SU-DHL-6 (cell line): ENCODE data around the gene RASGRF1.

Source experiments
- CTCF ChIP-seq: fragments of 200-600 bp; sonication (generic); IDR thresholded peaks from one replicate; pipeline ENCODE4 v1.5.1; 2017; ENCODE audit warnings: antibody characterized with exemption, mild to moderate bottlenecking, low read length, moderate library complexity; ENCODE audit not compliant: insufficient read depth, poor library complexity, severe bottlenecking
- EZH2phosphoT487 ChIP-seq: fragments of 200-600 bp; sonication (generic), shearing (Covaris generic); conservative IDR thresholded peaks from 2 replicates; pipeline ENCODE4 v1.6.1; 2018; ENCODE audit warnings: mild to moderate bottlenecking, antibody characterized with exemption, low read length, moderate library complexity, mixed read lengths

GRCh38 chr15:79136434-79137046 is 46.0 kb upstream of the RASGRF1 start:
- TF ChIP-seq CTCF (no peak), EZH2phosphoT487 (no peak)
